T-helper 9 cell (primary cell): Measurements from ENCODE around the gene TSGA10IP.

Experiments used
- DNase-seq: peaks from one replicate; pipeline ENCODE4 v3.0.0-alpha.2; 2020

TSGA10IP gene

GRCh38 chr11:65918211-65919140 lies 26.8 kb upstream of the TSGA10IP start, which contains the start of gene C11orf68:
C11orf68 (minus strand) TSS chr11:65919062; CDS start chr11:65919031, 31 bp downstream.
- DNase-seq: no peak

- peak; percentile 100 for DNase-seq
These were observed 26.1 kb upstream of the TSGA10IP start, which contains the start of gene DRAP1 for GRCh38 chr11:65919141-65919572. DRAP1 (plus strand) TSS chr11:65919426; CDS start chr11:65919502, 76 bp downstream.

GRCh38 chr11:65919573-65920371 lies 25.5 kb upstream of the TSGA10IP start:
- peak; percentile 58 for DNase-seq

GRCh38 chr11:65920372-65920802 lies 24.9 kb upstream of the TSGA10IP start:
- DNase-seq: no peak

- DNase-seq: no peak
These were observed 24.2 kb upstream of the TSGA10IP start for GRCh38 chr11:65921033-65921555.

GRCh38 chr11:65921876-65922275 lies 23.4 kb upstream of the TSGA10IP start:
- no peak for DNase-seq

GRCh38 chr11:65922565-65922964 lies 22.7 kb upstream of the TSGA10IP start:
- DNase-seq: no peak

GRCh38 chr11:65925397-65925796 lies 19.9 kb upstream of the TSGA10IP start:
- DNase-seq: no peak

- DNase-seq: peak; percentile 57
These were observed 17.3 kb upstream of the TSGA10IP start for GRCh38 chr11:65927904-65928397.

- DNase-seq: no peak
These were observed 16.6 kb upstream of the TSGA10IP start for GRCh38 chr11:65928667-65929066.

GRCh38 chr11:65931773-65932557 lies 13.3 kb upstream of the TSGA10IP start:
- no peak for DNase-seq

- DNase-seq: no peak
These were observed 12.7 kb upstream of the TSGA10IP start for GRCh38 chr11:65932558-65932919.

- DNase-seq: no peak
These were observed 11.3 kb upstream of the TSGA10IP start for GRCh38 chr11:65934014-65934413.

GRCh38 chr11:65937766-65938165 lies 7.5 kb upstream of the TSGA10IP start:
- no peak for DNase-seq

GRCh38 chr11:65941720-65942310 lies 3.5 kb upstream of the TSGA10IP start:
- DNase-seq: no peak

- DNase-seq: no peak
These were observed 2.7 kb upstream of the TSGA10IP start for GRCh38 chr11:65942531-65942930.

GRCh38 chr11:65944191-65944590 lies 1.1 kb upstream of the TSGA10IP start:
- no peak for DNase-seq

- no peak for DNase-seq
These were observed 513 bp upstream of the TSGA10IP start for GRCh38 chr11:65944767-65945166.

- DNase-seq: no peak
These were observed 770 bp downstream of the TSGA10IP start for GRCh38 chr11:65945941-65946558.

- no peak for DNase-seq
These were observed 1.4 kb downstream of the TSGA10IP start for GRCh38 chr11:65946655-65947054.

- DNase-seq: no peak
These were observed 1.9 kb downstream of the TSGA10IP start for GRCh38 chr11:65947133-65947532.
